ENCODE data around the gene TSACC. TPM values are rescaled to one million over a fixed set of nuclear protein-coding genes. Genes with fewer than 3 reads are reported as not detected.

The TSACC gene
- total RNA-seq, 2 experiments from 2014 or later: not detected

GRCh38 chr1:156293098-156293434 is 45.3 kb upstream of the TSACC start:
- H3K9me3 Mint-ChIP-seq: no peaks in the 10 kb centered on the region
- Histone ChIP-seq H3K27ac (ENCODE audit: low read depth in 1 of 2, low read length in 2 of 2) (no peak overlapping the region), H3K27me3 (ENCODE audit: control insufficient read depth in 1 of 2, insufficient read depth in 2 of 2, low read length in 2 of 2) (no peaks in the 10 kb centered on the region), H3K4me3 (ENCODE audit: low read length) (no peak overlapping the region), H3K9me3 (ENCODE audit: control insufficient read depth in 1 of 2, insufficient read depth in 1 of 2, low read length in 2 of 2) (no peaks in the 10 kb centered on the region), H3K36me3 (ENCODE audit: insufficient read depth, low read length) (peaks cover 27% of the 10 kb centered on the region), H3K4me1 (ENCODE audit: insufficient read depth, low read length) (peaks cover 19% of the 10 kb centered on the region)
- H3K4me1 Mint-ChIP-seq (ENCODE audit: low read depth): peaks cover 21% of the 10 kb centered on the region
- ATAC-seq (ENCODE audit: poor library complexity) (no peak), DNase-seq (no peak)
- TF ChIP-seq CTCF (IDR thresholded peaks at IDR 0.05): no peak
- intact Hi-C loops (cut with DNase I, micrococcal nuclease): no loop called here
- H3K27me3 Mint-ChIP-seq: no peaks in the 10 kb centered on the region
- peak overlapping the region; percentile 66 for H3K4me3 Mint-ChIP-seq
- H3K27ac Mint-ChIP-seq: peak overlapping the region; percentile 17
- ChIA-PET POLR2A (interaction anchor here (3.6 kb wide), 1 partner anchor 10 kb away, joined by 37 read pairs; the partner anchor contains the start of genes SMG5 and TMEM79), CTCF (no interaction called here)
- H3K36me3 Mint-ChIP-seq (ENCODE audit: low read depth): peaks cover 26% of the 10 kb centered on the region

- Histone ChIP-seq H3K36me3 (ENCODE audit: insufficient read depth, low read length) (peaks cover 27% of the 10 kb centered on the region), H3K4me3 (ENCODE audit: low read length) (no peak overlapping the region), H3K9me3 (ENCODE audit: control insufficient read depth in 1 of 2, insufficient read depth in 1 of 2, low read length in 2 of 2) (no peaks in the 10 kb centered on the region), H3K4me1 (ENCODE audit: insufficient read depth, low read length) (peaks cover 19% of the 10 kb centered on the region), H3K27ac (ENCODE audit: low read depth in 1 of 2, low read length in 2 of 2) (no peak overlapping the region), H3K27me3 (ENCODE audit: control insufficient read depth in 1 of 2, insufficient read depth in 2 of 2, low read length in 2 of 2) (no peaks in the 10 kb centered on the region)
- ChIA-PET POLR2A (interaction anchor here (3.6 kb wide), 1 partner anchor 11 kb away, joined by 37 read pairs; the partner anchor contains the start of genes SMG5 and TMEM79), CTCF (no interaction called here)
- H3K9me3 Mint-ChIP-seq: no peaks in the 10 kb centered on the region
- H3K4me3 Mint-ChIP-seq: no peak overlapping the region
- DNase-seq (no peak), ATAC-seq (ENCODE audit: poor library complexity) (no peak)
- no peaks in the 10 kb centered on the region for H3K27me3 Mint-ChIP-seq
- H3K4me1 Mint-ChIP-seq (ENCODE audit: low read depth): peaks cover 21% of the 10 kb centered on the region
- no peak overlapping the region for H3K27ac Mint-ChIP-seq
- TF ChIP-seq CTCF (IDR thresholded peaks at IDR 0.05): no peak
- peaks cover 22% of the 10 kb centered on the region for H3K36me3 Mint-ChIP-seq (ENCODE audit: low read depth)
- intact Hi-C loops (cut with DNase I, micrococcal nuclease): no loop called here
Observed at GRCh38 chr1:156293895-156294294, 44.4 kb upstream of the TSACC start.

- no peaks in the 10 kb centered on the region for H3K9me3 ChIP-seq (ENCODE audit: control insufficient read depth in 1 of 2, insufficient read depth in 1 of 2, low read length in 2 of 2)
- POLR2A ChIA-PET: interaction anchor here (1.0 to 3.6 kb wide), 2 partner anchors 13 to 15 kb away, joined by 3 to 37 read pairs; partner anchors contain the start of genes SMG5 and TMEM79
- peak within 1 kb of the TSS; percentile 79 for H3K4me3 ChIP-seq (ENCODE audit: low read length)
- CTCF ChIA-PET: interaction anchor here (0.7 kb wide), 1 partner anchor 13 kb away, joined by 3 read pairs; the partner anchor contains the start of gene SMG5
- peak within 1 kb of the TSS; percentile 80 for H3K27ac Mint-ChIP-seq
- H3K4me3 Mint-ChIP-seq: peak within 1 kb of the TSS; percentile 89
- no peaks in the 10 kb centered on the region for H3K27me3 ChIP-seq (ENCODE audit: control insufficient read depth in 1 of 2, insufficient read depth in 2 of 2, low read length in 2 of 2)
- intact Hi-C loops (cut with DNase I, micrococcal nuclease): no loop called here
- no peaks in the 10 kb centered on the region for H3K27me3 Mint-ChIP-seq
- H3K27ac ChIP-seq (ENCODE audit: low read depth in 1 of 2, low read length in 2 of 2): peak within 1 kb of the TSS in 1 of 2 donors; percentile 55
- ATAC-seq (ENCODE audit: poor library complexity) (peak; percentile 93), DNase-seq (peak; percentile 27 to 79 (median 52))
- H3K36me3 ChIP-seq (ENCODE audit: insufficient read depth, low read length): peaks cover 27% of the 10 kb centered on the region
- no peak for TF ChIP-seq CTCF (IDR thresholded peaks at IDR 0.05)
- peaks cover 12% of the 10 kb centered on the region for H3K36me3 Mint-ChIP-seq (ENCODE audit: low read depth)
- H3K4me1 Mint-ChIP-seq (ENCODE audit: low read depth): peaks cover 21% of the 10 kb centered on the region
- no peaks in the 10 kb centered on the region for H3K9me3 Mint-ChIP-seq
- H3K4me1 ChIP-seq (ENCODE audit: insufficient read depth, low read length): peaks cover 19% of the 10 kb centered on the region
Observed at GRCh38 chr1:156295391-156295947, 42.9 kb upstream of the TSACC start, which contains the start of gene GLMP. TSS of gene GLMP (minus strand) at chr1:156295679. CDS start at chr1:156295645, 34 bp downstream.
